HG03025 (cell line): ENCODE data around the gene GOLGA8A.
"Not testable (repeated sequence)": the region's sequence is repeated elsewhere in the genome, so short reads cannot be mapped to it uniquely, and the experiment has no call there.

Experiments
- ATAC-seq: cut with Tn5 transposase; IDR thresholded peaks from one replicate; pipeline ENCODE4 v1.9.1; 2021; ENCODE audit warnings: mild to moderate bottlenecking, moderate library complexity; ENCODE audit not compliant: unreplicated experiment, low FRiP score

The GOLGA8A gene

GRCh38 chr15:34418435-34418834, 19.2 kb downstream of the GOLGA8A start:
- ATAC-seq: not testable (repeated sequence)

- not testable (repeated sequence) for ATAC-seq
Measured at GRCh38 chr15:34409511-34409910, 28.1 kb downstream of the GOLGA8A start.

GRCh38 chr15:34408973-34409372, 28.6 kb downstream of the GOLGA8A start:
- ATAC-seq: not testable (repeated sequence)

GRCh38 chr15:34403899-34404298, 33.7 kb downstream of the GOLGA8A start:
- not testable (repeated sequence) for ATAC-seq

GRCh38 chr15:34403160-34403598, 34.4 kb downstream of the GOLGA8A start:
- ATAC-seq: peak; percentile 72

- ATAC-seq: not testable (repeated sequence)
Measured at GRCh38 chr15:34397637-34398259, 39.9 kb downstream of the GOLGA8A start.

GRCh38 chr15:34392981-34393380, 44.6 kb downstream of the GOLGA8A start:
- ATAC-seq: not testable (repeated sequence)

GRCh38 chr15:34389594-34390086, 48.0 kb downstream of the GOLGA8A start:
- not testable (repeated sequence) for ATAC-seq
